T-helper 2 cell treated with Interferon-gamma antibody and Interleukin-4, amounts not matched to agents 100 ng/mL and 5 ng/mL, for 36 hours (primary cell): ENCODE measurements around the gene HIBCH. TPM values are rescaled to one million over a fixed set of nuclear protein-coding genes. Genes with fewer than 3 reads are reported as not detected.

Experiments used
- intact Hi-C: fragments of 100-400 bp; cut with micrococcal nuclease; formaldehyde crosslinking; loops from one replicate; pipeline ENCODE4 v1.15.1; 2023
- total RNA-seq: library from RNA; stranded (reverse); gene quantifications from 2 replicates; pipeline ENCODE4 v1.2.3, GENCODE V29; 2022

HIBCH gene
- total RNA-seq, 1 donor from 2014 or later: 18.6 TPM

GRCh38 chr2:190197143-190197720 lies 122.4 kb downstream of the HIBCH start:
- intact Hi-C loops: no loop called here

- intact Hi-C loops: no loop called here
Measured at GRCh38 chr2:190190507-190191162, 129.0 kb downstream of the HIBCH start.

GRCh38 chr2:190188289-190188688 lies 131.3 kb downstream of the HIBCH start:
- intact Hi-C loops: no loop called here

- intact Hi-C loops: no loop called here
Measured at GRCh38 chr2:190186238-190186637, 133.4 kb downstream of the HIBCH start.

- intact Hi-C loops: no loop called here
Measured at GRCh38 chr2:190185380-190185779, 134.2 kb downstream of the HIBCH start.

GRCh38 chr2:190184460-190184859 lies 135.2 kb downstream of the HIBCH start:
- intact Hi-C loops: no loop called here

- intact Hi-C loops: no loop called here
Measured at GRCh38 chr2:190183539-190183938, 136.1 kb downstream of the HIBCH start.

- intact Hi-C loops: no loop called here
Measured at GRCh38 chr2:190182071-190182524, 137.5 kb downstream of the HIBCH start.

GRCh38 chr2:190181123-190181669 lies 138.4 kb downstream of the HIBCH start:
- intact Hi-C loops: no loop called here

GRCh38 chr2:190180313-190181122 lies 139.1 kb downstream of the HIBCH start:
- intact Hi-C loops: no loop called here

GRCh38 chr2:190179754-190180312 lies 139.8 kb downstream of the HIBCH start:
- intact Hi-C loops: no loop called here

GRCh38 chr2:190178066-190178722 lies 141.4 kb downstream of the HIBCH start:
- intact Hi-C loops: no loop called here

GRCh38 chr2:190177249-190178040 lies 142.2 kb downstream of the HIBCH start:
- intact Hi-C loops: no loop called here

GRCh38 chr2:190173392-190173791 lies 146.2 kb downstream of the HIBCH start:
- intact Hi-C loops: no loop called here

GRCh38 chr2:190170673-190171072 lies 149.0 kb downstream of the HIBCH start:
- intact Hi-C loops: no loop called here

GRCh38 chr2:190169221-190170072 lies 150.2 kb downstream of the HIBCH start:
- intact Hi-C loops: no loop called here

GRCh38 chr2:190167702-190168101 lies 151.9 kb downstream of the HIBCH start:
- intact Hi-C loops: no loop called here

GRCh38 chr2:190165491-190165890 lies 154.1 kb downstream of the HIBCH start:
- intact Hi-C loops: no loop called here

GRCh38 chr2:190162851-190163250 lies 156.8 kb downstream of the HIBCH start:
- intact Hi-C loops: no loop called here
